Measurements from ENCODE around the gene NKX2-1. TPM values are rescaled to one million over a fixed set of nuclear protein-coding genes. Genes with fewer than 3 reads are reported as not detected.
"Not testable (repeated sequence)": the region's sequence is repeated elsewhere in the genome, so short reads cannot be mapped to it uniquely, and the experiment has no call there.

Gene NKX2-1
- total and polyA plus RNA-seq, 8 donors, result 13.4 TPM; not detected in 7

- TF ChIP-seq CTCF (IDR thresholded peaks at IDR 0.05) (peak in 5 of 7 experiments; percentile 12 to 52 (median 47)), POLR2AphosphoS5 (IDR thresholded peaks at IDR 0.05) (no peak)
- intact Hi-C loops (cut with DNase I; ENCODE audit: low total_unique reads), result no loop called here
- Histone ChIP-seq H3K9me3 (no peaks in the 10 kb centered on the region), H3K27ac (no peak overlapping the region), H3K36me3 (no peaks in the 10 kb centered on the region), H3K4me3 (no peak overlapping the region), H3K4me1 (no peaks in the 10 kb centered on the region), H3K27me3 (peaks cover 0 to 22% (median 0%) of the 10 kb centered on the region in 3 donors)
- 36 to 41% (median 39%) methylated on average over 4 of the region's 4 CpGs for WGBS, 5 donors
- DNase-seq, result peak in 1 of 2 donors; percentile 68
These were observed 33.7 kb upstream of the NKX2-1 start for GRCh38 chr14:36553656-36554260.

GRCh38 chr14:36550899-36551298, 30.9 kb upstream of the NKX2-1 start:
- intact Hi-C loops (cut with DNase I; ENCODE audit: low total_unique reads), result no loop called here
- H3K27ac ChIP-seq, result no peak overlapping the region
- no peak for TF ChIP-seq EP300 (IDR thresholded peaks at IDR 0.05)
- no peak for TF ChIP-seq CTCF (IDR thresholded peaks at IDR 0.05)
- TF ChIP-seq POLR2AphosphoS5 (IDR thresholded peaks at IDR 0.05), result no peak
- no peak for TF ChIP-seq POLR2A (IDR thresholded peaks at IDR 0.05)
- H3K27me3 ChIP-seq, result peaks cover 0 to 27% (median 0%) of the 10 kb centered on the region in 3 donors
- H3K36me3 ChIP-seq, result no peaks in the 10 kb centered on the region
- no peaks in the 10 kb centered on the region for H3K4me1 ChIP-seq
- H3K9me3 ChIP-seq, result no peaks in the 10 kb centered on the region
- 11 to 23% (median 15%) methylated on average over 1 of the region's 1 CpG for WGBS, 5 donors
- no peak for DNase-seq
- no peak overlapping the region for H3K4me3 ChIP-seq

GRCh38 chr14:36544280-36544679, 24.2 kb upstream of the NKX2-1 start:
- H3K27me3 ChIP-seq, result peaks cover 0 to 41% (median 4%) of the 10 kb centered on the region in 3 donors
- DNase-seq; H3K27ac ChIP-seq; H3K4me3 ChIP-seq; intact Hi-C loops (cut with DNase I; ENCODE audit: low total_unique reads); H3K36me3 ChIP-seq; H3K4me1 ChIP-seq; H3K9me3 ChIP-seq: not testable (repeated sequence)
- 89 to 96% (median 94%) methylated on average over 16 of the region's 16 CpGs for WGBS, 5 donors

GRCh38 chr14:36538051-36538450, 18.0 kb upstream of the NKX2-1 start:
- Histone ChIP-seq H3K27me3 (peaks cover 0 to 39% (median 12%) of the 10 kb centered on the region in 3 donors), H3K4me1 (no peaks in the 10 kb centered on the region), H3K36me3 (no peaks in the 10 kb centered on the region), H3K9me3 (peaks cover 0 to 14% (median 11%) of the 10 kb centered on the region in 4 donors), H3K27ac (no peak overlapping the region), H3K4me3 (no peak overlapping the region)
- intact Hi-C loops (cut with DNase I; ENCODE audit: low total_unique reads), result no loop called here
- DNase-seq, result no peak
- 71 to 80% (median 76%) methylated on average over 1 of the region's 1 CpG for WGBS, 5 donors
- no peak for TF ChIP-seq CTCF (IDR thresholded peaks at IDR 0.05)
- TF ChIP-seq EP300 (IDR thresholded peaks at IDR 0.05), result no peak
- TF ChIP-seq POLR2AphosphoS5 (IDR thresholded peaks at IDR 0.05), result no peak
- no peak for TF ChIP-seq POLR2A (IDR thresholded peaks at IDR 0.05)

- Histone ChIP-seq H3K9me3 (peaks cover 0 to 11% (median 0%) of the 10 kb centered on the region in 4 donors), H3K4me3 (no peak overlapping the region), H3K27me3 (peaks cover 16 to 81% (median 39%) of the 10 kb centered on the region in 3 donors), H3K27ac (no peak overlapping the region), H3K4me1 (peaks cover 8 to 18% (median 13%) of the 10 kb centered on the region in 4 donors), H3K36me3 (no peaks in the 10 kb centered on the region)
- intact Hi-C loops (cut with DNase I; ENCODE audit: low total_unique reads), result no loop called here
- no peak for DNase-seq
- TF ChIP-seq CTCF (IDR thresholded peaks at IDR 0.05) (no peak), POLR2AphosphoS5 (IDR thresholded peaks at IDR 0.05) (no peak), EP300 (IDR thresholded peaks at IDR 0.05) (no peak), POLR2A (IDR thresholded peaks at IDR 0.05) (no peak)
These were observed 9.0 kb upstream of the NKX2-1 start for GRCh38 chr14:36529062-36529461.

All from stomach (tissue), 9 donors.